CD4-positive, CD25-positive, alpha-beta regulatory T cell (primary cell): ENCODE data around the gene GNB1. TPM values are rescaled to one million over a fixed set of nuclear protein-coding genes. Genes with fewer than 3 reads are reported as not detected.
A peak's percentile ranks its signal among the peaks of the same experiment; 100 is the strongest.

ENCODE experiments used
- ATAC-seq, 2 donors: fragments of 150-1000 bp; cut with Tn5 transposase; one replicate each; pipeline ENCODE4 v1.10.0; 2021; ENCODE audit warnings: low read depth in 2 of 2, moderate number of reproducible peaks in 2 of 2, moderate library complexity in 1 of 2
- DNase-seq, 3 donors: peaks; one replicate each; pipeline versions ENCODE4 v3.0.0 to v3.0.0-alpha.2; 2012 to 2022; ENCODE audit warnings: mixed read lengths in 1 of 3
- H3K27ac ChIP-seq: one replicate; pipeline ENCODE4 v1.7.0; 2013; ENCODE audit warnings: mild to moderate bottlenecking, low read length; ENCODE audit not compliant: insufficient read depth, poor library complexity, severe bottlenecking
- H3K27me3 ChIP-seq: one replicate; pipeline ENCODE4 v1.7.0; 2013; ENCODE audit warnings: low read length; ENCODE audit not compliant: control insufficient read depth, insufficient read depth
- H3K36me3 ChIP-seq: one replicate; pipeline ENCODE4 v1.7.0; 2013; ENCODE audit warnings: mild to moderate bottlenecking, low read length, moderate library complexity; ENCODE audit not compliant: control insufficient read depth, insufficient read depth
- H3K4me1 ChIP-seq: 2 replicates; pipeline ENCODE4 v1.7.0; 2013; ENCODE audit warnings: mild to moderate bottlenecking, low read length; ENCODE audit not compliant: insufficient read depth, control insufficient read depth, poor library complexity, severe bottlenecking
- H3K4me3 ChIP-seq: one replicate; pipeline ENCODE4 v1.7.0; 2013; ENCODE audit warnings: low read depth, mild to moderate bottlenecking, low read length, moderate library complexity
- H3K9me3 ChIP-seq, 2 experiments: 1 replicate in 1 of 2; 2 replicates in 1 of 2; pipeline ENCODE4 v1.7.0; 2013; ENCODE audit warnings: low read length in 2 of 2, mild to moderate bottlenecking in 1 of 2, moderate library complexity in 1 of 2; ENCODE audit not compliant: control insufficient read depth in 2 of 2
- H3K27ac Mint-ChIP-seq, 3 donors: one replicate each; pipeline ENCODE4 v1.8.0; 2020 to 2022; ENCODE audit warnings: mild to moderate bottlenecking in 3 of 3, mixed read lengths in 3 of 3, moderate library complexity in 2 of 3
- H3K27me3 Mint-ChIP-seq: one replicate; pipeline ENCODE4 v1.8.0; 2022; ENCODE audit warnings: mild to moderate bottlenecking, mixed read lengths
- H3K36me3 Mint-ChIP-seq: one replicate; pipeline ENCODE4 v1.8.0; 2020; ENCODE audit warnings: mixed read lengths
- H3K4me1 Mint-ChIP-seq, 4 donors: one replicate each; pipeline ENCODE4 v1.8.0; 2020 to 2022; ENCODE audit warnings: mixed read lengths in 4 of 4, mild to moderate bottlenecking in 1 of 4
- H3K4me3 Mint-ChIP-seq, 4 donors: one replicate each; pipeline ENCODE4 v1.8.0; 2020 to 2022; ENCODE audit warnings: mild to moderate bottlenecking in 4 of 4, mixed read lengths in 4 of 4, moderate library complexity in 3 of 4
- H3K9me3 Mint-ChIP-seq, 7 donors: one replicate each; pipeline ENCODE4 v1.8.0; 2020 to 2022; ENCODE audit warnings: mixed read lengths in 7 of 7, mild to moderate bottlenecking in 3 of 7, moderate library complexity in 2 of 7
- polyA plus RNA-seq, 4 donors: library from polyadenylated mRNA; unstranded; fragments of 300-500 nt; fragmentation: Illumina TruSeq; gene quantifications; one replicate each; pipeline ENCODE4 v1.2.3, GENCODE V29; 2021
- total RNA-seq: library from RNA; stranded (reverse); gene quantifications from one replicate; pipeline ENCODE4 v1.2.3, GENCODE V29; 2022

GNB1 gene
- total and polyA plus RNA-seq, 5 donors from 2014 or later: 47.0 to 242 (median 102) TPM

DNA sequence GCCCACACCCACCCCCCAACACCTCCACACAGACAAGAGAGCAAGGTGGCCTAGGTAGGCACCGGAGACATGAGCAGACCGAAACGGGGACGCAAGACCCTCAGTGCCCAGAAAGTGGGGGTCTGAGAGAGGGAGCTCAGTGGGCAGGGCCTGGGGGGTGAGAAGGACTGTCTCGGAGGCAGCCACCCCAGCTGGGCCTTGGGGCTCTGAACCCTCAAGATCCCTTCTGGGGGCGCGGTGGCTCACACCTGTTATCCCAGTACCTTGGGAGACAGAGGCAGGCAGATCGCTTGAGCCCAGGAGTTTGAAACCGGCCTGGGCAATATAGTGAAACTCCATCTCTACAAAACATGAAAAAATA, 9.1 kb upstream of the GNB1 start:
- ATAC-seq (no peak), DNase-seq (no peak)
- Histone ChIP-seq H3K27me3 (no peaks in the 10 kb centered on the region), H3K4me3 (no peak overlapping the region), H3K36me3 (no peaks in the 10 kb centered on the region), H3K27ac (no peak overlapping the region), H3K9me3 (no peaks in the 10 kb centered on the region), H3K4me1 (peaks cover 11% of the 10 kb centered on the region)
- peaks cover 0 to 16% (median 5%) of the 10 kb centered on the region in 4 donors for H3K4me1 Mint-ChIP-seq
- H3K4me3 Mint-ChIP-seq: no peak overlapping the region
- H3K27ac Mint-ChIP-seq: peak overlapping the region in 1 of 3 donors; percentile 46
- H3K9me3 Mint-ChIP-seq: peaks cover 0 to 2% (median 0%) of the 10 kb centered on the region in 7 donors
- H3K27me3 Mint-ChIP-seq: no peaks in the 10 kb centered on the region
- H3K36me3 Mint-ChIP-seq: no peaks in the 10 kb centered on the region

DNA sequence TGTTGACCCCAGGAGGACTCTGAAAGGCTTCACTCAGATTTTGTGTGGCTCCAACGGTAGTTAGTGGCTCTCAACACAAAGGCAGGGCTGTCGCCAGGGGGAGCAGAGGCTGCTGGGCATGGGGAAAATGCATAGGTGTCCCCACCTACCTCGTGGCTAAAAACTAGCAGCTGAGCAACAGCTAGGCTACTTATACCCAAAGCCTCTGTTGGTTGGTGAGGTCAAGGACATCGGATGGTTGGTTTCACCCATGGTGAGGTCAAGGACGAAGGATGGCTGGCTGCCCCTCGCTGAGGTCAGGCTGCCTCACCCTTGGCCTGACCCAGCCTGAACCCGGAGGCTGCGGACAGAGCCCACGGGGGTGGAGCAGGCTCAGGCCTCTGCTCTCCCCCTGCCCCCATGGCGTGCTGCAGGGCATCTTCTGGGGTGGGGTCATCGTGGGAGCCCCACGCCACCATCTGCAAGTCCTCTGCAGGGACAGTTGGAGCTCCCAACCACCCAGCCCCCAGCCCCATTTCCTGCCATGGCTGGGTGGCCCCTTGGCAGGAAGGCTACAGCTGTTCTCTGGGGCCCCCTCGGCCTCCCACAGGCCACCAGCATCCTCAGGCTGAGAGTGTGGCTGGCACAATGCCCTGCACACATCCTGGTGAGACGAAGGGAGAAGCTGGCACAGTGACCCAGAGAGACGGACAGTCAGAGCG, 8.5 kb upstream of the GNB1 start:
- peak in 1 of 3 donors; percentile 55 for DNase-seq
- Mint-ChIP-seq H3K4me3 (peak overlapping the region in 1 of 4 donors; percentile 11), H3K27ac (peak overlapping the region in 1 of 3 donors; percentile 46), H3K27me3 (no peaks in the 10 kb centered on the region), H3K36me3 (no peaks in the 10 kb centered on the region), H3K4me1 (peaks cover 0 to 21% (median 10%) of the 10 kb centered on the region in 4 donors), H3K9me3 (peaks cover 0 to 2% (median 0%) of the 10 kb centered on the region in 7 donors)
- Histone ChIP-seq H3K9me3 (no peaks in the 10 kb centered on the region), H3K4me3 (no peak overlapping the region), H3K27ac (no peak overlapping the region), H3K4me1 (peaks cover 17% of the 10 kb centered on the region), H3K36me3 (no peaks in the 10 kb centered on the region), H3K27me3 (no peaks in the 10 kb centered on the region)
- peak; percentile 16 to 40 for ATAC-seq

DNA sequence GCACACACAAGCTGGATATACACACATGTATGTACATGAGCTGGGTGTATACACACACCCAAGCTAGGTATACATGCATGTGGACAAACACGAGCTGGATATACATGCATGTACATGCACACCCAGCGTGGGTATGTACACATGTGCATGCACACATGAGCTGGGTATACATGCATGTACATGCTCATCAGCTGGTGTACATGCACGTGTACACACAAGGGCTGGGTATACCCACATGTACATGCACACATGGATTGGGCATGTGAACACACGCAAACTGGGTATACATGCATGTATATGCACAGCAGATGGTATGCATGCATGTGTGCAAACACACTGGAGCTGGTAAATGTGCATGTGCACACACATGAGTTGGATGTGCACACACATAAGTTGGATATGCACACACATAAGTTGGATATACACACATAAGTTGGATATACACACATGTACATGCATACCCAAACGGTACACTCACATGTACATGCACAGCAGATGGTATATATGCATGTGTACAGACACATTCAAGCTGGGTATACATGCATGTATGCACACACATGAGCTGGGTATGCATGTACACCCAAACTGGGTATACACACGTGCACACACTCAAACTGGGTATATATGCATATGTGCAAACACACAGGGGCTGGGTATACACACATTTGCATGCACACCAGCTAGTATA, 7.5 kb upstream of the GNB1 start:
- Histone ChIP-seq H3K27ac (no peak overlapping the region), H3K4me3 (no peak overlapping the region), H3K4me1 (peaks cover 18% of the 10 kb centered on the region), H3K36me3 (no peaks in the 10 kb centered on the region), H3K9me3 (no peaks in the 10 kb centered on the region), H3K27me3 (no peaks in the 10 kb centered on the region)
- ATAC-seq: no peak
- Mint-ChIP-seq H3K36me3 (no peaks in the 10 kb centered on the region), H3K4me3 (peak overlapping the region in 1 of 4 donors; percentile 35), H3K9me3 (peaks cover 0 to 2% (median 0%) of the 10 kb centered on the region in 7 donors), H3K27me3 (no peaks in the 10 kb centered on the region), H3K27ac (no peak overlapping the region), H3K4me1 (peaks cover 0 to 30% (median 13%) of the 10 kb centered on the region in 4 donors)
- DNase-seq: no peak

DNA sequence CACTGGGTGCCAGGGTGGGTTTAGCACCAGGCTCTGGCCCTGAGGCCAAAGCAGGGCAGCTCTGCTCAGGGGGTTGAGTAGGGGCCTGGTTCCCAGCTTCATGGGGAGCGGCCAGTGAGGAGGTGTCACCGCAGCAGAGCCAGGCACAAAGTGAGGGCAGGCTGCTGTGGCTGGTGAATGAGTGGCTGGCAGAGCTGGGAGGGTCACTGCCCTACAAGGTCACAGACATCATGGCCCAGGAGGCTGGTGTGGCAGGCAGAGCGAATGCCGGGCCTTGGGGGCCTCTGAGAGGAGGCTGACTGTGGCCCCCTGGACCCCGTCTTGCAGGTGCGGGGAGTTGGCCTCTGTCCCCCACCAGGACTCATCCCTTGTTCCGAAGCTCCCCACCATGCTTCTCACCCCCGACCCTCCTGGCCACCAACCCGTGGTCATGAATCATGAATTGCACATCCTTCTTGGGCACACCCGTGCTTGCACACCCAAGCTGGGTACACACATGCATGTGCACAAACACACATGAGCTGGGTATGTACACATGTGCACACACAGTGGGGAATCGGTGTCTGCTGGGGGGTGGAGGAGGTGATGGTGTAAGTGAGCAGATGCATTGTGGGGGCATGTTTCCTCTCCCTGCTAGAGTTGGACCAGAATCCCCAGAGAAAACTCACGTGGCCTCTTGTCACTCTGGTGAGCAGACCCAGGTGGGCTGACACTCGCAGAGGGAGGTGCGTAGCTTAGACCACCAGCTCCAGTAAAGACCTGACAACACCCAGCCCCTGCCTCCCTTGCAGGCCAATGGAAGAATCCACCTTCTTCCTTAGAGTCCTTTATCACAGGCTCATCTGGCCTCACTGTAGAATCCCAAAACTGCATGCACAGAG, 4.8 kb upstream of the GNB1 start:
- DNase-seq (no peak), ATAC-seq (no peak)
- H3K36me3 ChIP-seq: no peaks in the 10 kb centered on the region
- H3K4me1 ChIP-seq: peaks cover 34% of the 10 kb centered on the region
- peaks cover 0 to 2% (median 0%) of the 10 kb centered on the region in 7 donors for H3K9me3 Mint-ChIP-seq
- no peak overlapping the region for H3K27ac ChIP-seq
- H3K27me3 ChIP-seq: no peaks in the 10 kb centered on the region
- H3K27me3 Mint-ChIP-seq: peaks cover 6% of the 10 kb centered on the region
- H3K27ac Mint-ChIP-seq: peak overlapping the region in 1 of 3 donors; percentile 42
- H3K4me3 ChIP-seq: no peak overlapping the region
- H3K4me3 Mint-ChIP-seq: peak overlapping the region in 1 of 4 donors; percentile 66
- peaks cover 0 to 46% (median 23%) of the 10 kb centered on the region in 4 donors for H3K4me1 Mint-ChIP-seq
- H3K9me3 ChIP-seq: no peaks in the 10 kb centered on the region
- no peaks in the 10 kb centered on the region for H3K36me3 Mint-ChIP-seq

- H3K27ac Mint-ChIP-seq: peak overlapping the region; percentile 38 to 91 (median 87)
- peaks cover 34% of the 10 kb centered on the region for H3K4me1 ChIP-seq
- no peak for ATAC-seq
Observed at GRCh38 chr1:1895060-1895418, 4.2 kb upstream of the GNB1 start.

GRCh38 chr1:1894354-1895059, 3.6 kb upstream of the GNB1 start:
- no peaks in the 10 kb centered on the region for H3K36me3 ChIP-seq
- H3K27ac ChIP-seq: no peak overlapping the region
- Mint-ChIP-seq H3K27ac (peak overlapping the region; percentile 38 to 87 (median 48)), H3K4me3 (peak overlapping the region; percentile 54 to 81 (median 68)), H3K9me3 (peaks cover 0 to 2% (median 0%) of the 10 kb centered on the region in 7 donors), H3K36me3 (no peaks in the 10 kb centered on the region), H3K27me3 (peaks cover 6% of the 10 kb centered on the region), H3K4me1 (peaks cover under 1 to 46% (median 23%) of the 10 kb centered on the region in 4 donors)
- no peak overlapping the region for H3K4me3 ChIP-seq
- ATAC-seq: no peak
- no peaks in the 10 kb centered on the region for H3K27me3 ChIP-seq
- peak in 1 of 3 donors; percentile 44 for DNase-seq
- no peaks in the 10 kb centered on the region for H3K9me3 ChIP-seq
- peaks cover 34% of the 10 kb centered on the region for H3K4me1 ChIP-seq

More at GRCh38 chr1:1895060-1895418, 4.2 kb upstream of the GNB1 start:
- DNase-seq: no peak
- no peaks in the 10 kb centered on the region for H3K36me3 Mint-ChIP-seq
- no peaks in the 10 kb centered on the region for H3K36me3 ChIP-seq
- H3K27me3 Mint-ChIP-seq: peaks cover 6% of the 10 kb centered on the region
- H3K4me3 Mint-ChIP-seq: peak overlapping the region; percentile 54 to 81 (median 68)
- peaks cover 0 to 46% (median 23%) of the 10 kb centered on the region in 4 donors for H3K4me1 Mint-ChIP-seq
- H3K9me3 ChIP-seq: no peaks in the 10 kb centered on the region
- no peak overlapping the region for H3K4me3 ChIP-seq
- H3K27ac ChIP-seq: no peak overlapping the region
- H3K9me3 Mint-ChIP-seq: peaks cover 0 to 2% (median 0%) of the 10 kb centered on the region in 7 donors
- no peaks in the 10 kb centered on the region for H3K27me3 ChIP-seq

DNA sequence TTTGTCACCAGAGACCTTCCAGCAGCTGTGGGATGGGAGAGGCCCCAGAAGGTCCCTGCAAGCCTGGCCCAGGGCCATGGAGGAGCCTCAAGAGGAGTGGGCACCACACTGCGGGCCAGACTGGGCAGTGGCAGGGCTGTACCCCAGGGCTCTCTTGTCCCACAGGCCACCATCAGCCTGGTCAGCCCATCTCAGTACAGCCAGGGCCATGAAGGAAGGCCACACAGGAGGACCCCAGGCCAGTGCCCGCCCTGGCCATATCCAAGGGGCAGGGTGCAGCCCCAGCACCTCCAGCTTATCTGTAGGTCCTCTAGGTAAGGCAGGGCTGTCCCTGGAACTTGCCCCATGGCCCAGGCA, 3.1 kb upstream of the GNB1 start:
- Mint-ChIP-seq H3K9me3 (peaks cover 0 to 2% (median 0%) of the 10 kb centered on the region in 7 donors), H3K4me3 (peak overlapping the region in 1 of 4 donors; percentile 31), H3K27me3 (peaks cover 6% of the 10 kb centered on the region), H3K36me3 (no peaks in the 10 kb centered on the region), H3K4me1 (peaks cover 6 to 48% (median 28%) of the 10 kb centered on the region in 4 donors), H3K27ac (no peak overlapping the region)
- ATAC-seq (no peak), DNase-seq (no peak)
- H3K27ac ChIP-seq: no peak overlapping the region
- H3K4me3 ChIP-seq: no peak overlapping the region
- peaks cover 36% of the 10 kb centered on the region for H3K4me1 ChIP-seq
- no peaks in the 10 kb centered on the region for H3K9me3 ChIP-seq
- no peaks in the 10 kb centered on the region for H3K27me3 ChIP-seq
- H3K36me3 ChIP-seq: no peaks in the 10 kb centered on the region
